Placental pericyte (primary cell): ENCODE data around the gene LENG1. TPM values are rescaled to one million over a fixed set of nuclear protein-coding genes. Genes with fewer than 3 reads are reported as not detected.

Experiments used
- total RNA-seq: library from RNA; depleted of rRNA; stranded (reverse); fragments of >200 nt; gene quantifications from 2 replicates; pipeline ENCODE4 v1.2.3, GENCODE V29; 2012

The LENG1 gene
- total RNA-seq, result 3.3 and 8.1 TPM in 2 replicates

GRCh38 chr19:54159352-54160181 lies at the start of gene LENG1:
TSS of gene LENG1 (minus strand) at chr19:54159721. CDS start at chr19:54159695, 26 bp downstream.

GRCh38 chr19:54191011-54191810 lies 31.7 kb upstream of the LENG1 start, which contains the start of gene TSEN34:
TSS of gene TSEN34 (plus strand) at chr19:54191308. CDS start at chr19:54191365, 57 bp downstream.

DNA sequence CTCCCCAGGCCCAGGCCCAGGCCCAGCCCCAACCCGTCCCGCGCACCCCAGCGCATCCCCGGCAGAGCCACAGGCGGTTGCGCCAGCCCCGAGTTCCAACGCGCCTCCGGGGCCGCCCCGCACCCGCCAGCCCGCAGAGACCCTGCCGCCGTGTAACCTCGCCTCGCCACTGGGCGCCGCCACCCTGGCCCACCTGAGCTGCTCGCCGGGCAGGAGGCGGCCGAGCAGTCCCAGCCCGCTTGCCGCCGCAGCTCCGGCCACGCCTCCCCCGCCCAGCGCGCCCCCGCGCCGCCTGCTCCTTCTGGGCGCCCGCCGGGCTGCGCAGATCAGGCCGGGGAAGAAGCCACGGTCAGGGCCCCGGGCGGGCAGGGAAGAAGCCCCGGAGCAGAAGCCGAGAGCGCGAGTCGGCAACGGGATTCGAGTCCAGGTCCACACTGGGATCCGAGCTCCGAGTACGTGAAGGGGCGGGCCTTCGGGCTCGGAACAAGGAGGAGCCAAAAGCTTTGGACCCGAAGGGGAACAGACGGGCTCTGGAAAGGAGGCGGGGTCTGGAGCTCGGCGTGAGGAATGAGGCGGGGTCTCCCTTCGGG lies 29.7 kb upstream of the LENG1 start, which contains the start of gene MBOAT7:
Gene MBOAT7 (minus strand): TSS at position 436 of the 590 bp plus-strand sequence. CDS start 1,072 bp downstream, outside the sequence.

GRCh38 chr19:54172471-54173358 lies 13.2 kb upstream of the LENG1 start, which contains the start of gene TMC4:
TSS of gene TMC4 (minus strand) at chr19:54173160. CDS start at chr19:54173117, 43 bp downstream.

GRCh38 chr19:54137699-54138488 lies 21.6 kb downstream of the LENG1 start, which contains the start of gene CNOT3:
TSS of gene CNOT3 (plus strand) at chr19:54137762. CDS start at chr19:54142979, 5,217 bp downstream.

DNA sequence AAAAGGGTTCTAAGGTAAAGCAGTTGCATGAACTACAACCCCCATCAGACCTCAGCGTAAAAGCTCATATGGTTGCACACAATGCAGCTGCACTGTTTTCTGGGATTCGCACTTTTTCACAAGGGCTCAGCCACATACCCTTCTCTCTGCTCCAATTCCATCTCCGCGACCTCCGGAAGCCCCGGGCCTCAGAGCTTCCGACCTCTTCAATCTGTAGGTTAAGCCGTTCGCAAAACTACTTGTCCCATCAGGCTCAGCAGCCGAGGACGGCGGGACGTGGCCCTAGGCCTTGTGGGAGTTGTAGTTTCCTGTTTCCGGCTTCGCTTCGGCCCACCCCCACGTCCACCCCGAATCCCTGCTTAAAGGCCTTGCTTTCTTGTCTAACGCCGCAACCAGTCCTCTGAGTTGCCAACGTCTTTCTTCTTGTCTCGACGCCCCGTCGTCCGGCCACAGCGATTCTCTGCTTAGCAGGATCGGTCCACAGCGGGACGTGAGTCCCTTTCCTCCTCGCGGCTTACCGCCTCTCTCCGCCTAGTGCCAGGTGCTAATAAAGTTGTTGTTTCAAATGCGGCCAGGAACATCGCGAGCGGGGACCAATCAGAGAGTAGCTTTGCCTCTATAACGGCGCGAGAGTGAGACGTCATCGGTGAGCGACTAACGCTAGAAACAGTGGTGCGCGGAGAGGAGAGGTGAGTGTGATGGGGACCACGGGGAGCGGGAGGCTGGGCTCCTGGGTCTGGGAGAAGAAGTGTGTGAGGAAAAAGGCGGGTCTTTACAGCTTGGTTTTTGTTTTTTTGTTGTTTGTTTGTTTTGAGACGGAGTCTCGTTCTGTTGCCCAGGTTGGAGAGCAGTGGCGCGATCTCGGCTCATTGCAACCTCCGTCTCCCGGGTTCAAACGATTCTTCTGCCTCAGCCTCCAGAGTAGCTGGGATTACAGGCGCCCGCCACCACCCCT lies 44.1 kb downstream of the LENG1 start, which contains the start of the genes PRPF31 and TFPT:
Gene PRPF31 (plus strand): TSS at position 646 of the 955 bp plus-strand sequence. CDS start 2,525 bp downstream, outside the sequence.
Gene TFPT (minus strand): TSS at position 549 of the 955 bp plus-strand sequence. CDS start 388 bp downstream, at position 161.

Other genes starting within 250 kb of the LENG1 start
- gene CACNG8, start 196.8 kb downstream of the LENG1 start, total RNA-seq, result 0.43 and 0.66 TPM in 2 replicates
- 3.7 and 4.0 TPM in 2 replicates for gene CACNG6, start 168.1 kb downstream of the LENG1 start, total RNA-seq
- not detected in 2 replicates for gene VSTM1, start 95.8 kb downstream of the LENG1 start, total RNA-seq
- gene TARM1, start 78.4 kb downstream of the LENG1 start, total RNA-seq, result not detected in 2 replicates
- gene OSCAR, start 58.9 kb downstream of the LENG1 start, total RNA-seq, result 0.86 and 2.8 TPM in 2 replicates
- gene NDUFA3, start 56.9 kb downstream of the LENG1 start, total RNA-seq, result 7.0 and 12.9 TPM in 2 replicates
- gene TFPT, start 44.1 kb downstream of the LENG1 start, total RNA-seq, result 15.2 and 21.9 TPM in 2 replicates
- gene PRPF31, start 44.0 kb downstream of the LENG1 start, total RNA-seq, result 53.8 and 69.1 TPM in 2 replicates
- 11.9 and 28.7 TPM in 2 replicates for gene CNOT3, start 22.0 kb downstream of the LENG1 start, total RNA-seq
- gene TMC4, start 13.4 kb upstream of the LENG1 start, total RNA-seq, result not detected in 2 replicates
- gene MBOAT7, start 29.9 kb upstream of the LENG1 start, total RNA-seq, result 64.3 and 77.5 TPM in 2 replicates
- 78.5 and 93.9 TPM in 2 replicates for gene TSEN34, start 31.6 kb upstream of the LENG1 start, total RNA-seq
- 1,175 and 2,475 TPM in 2 replicates for gene RPS9, start 41.1 kb upstream of the LENG1 start, total RNA-seq
- gene LILRB3, start 63.3 kb upstream of the LENG1 start, total RNA-seq, result not detected in 2 replicates
- gene LILRA6, start 83.1 kb upstream of the LENG1 start, total RNA-seq, result not detected in 2 replicates
- gene LILRB5, start 97.6 kb upstream of the LENG1 start, total RNA-seq, result not detected in 2 replicates
- not detected in 2 replicates for gene LILRB2, start 121.4 kb upstream of the LENG1 start, total RNA-seq
- not detected in 2 replicates for gene LILRA5, start 153.4 kb upstream of the LENG1 start, total RNA-seq
- gene LILRA4, start 179.4 kb upstream of the LENG1 start, total RNA-seq, result not detected in 2 replicates
- not detected in 2 replicates for gene LAIR1, start 205.2 kb upstream of the LENG1 start, total RNA-seq